WTC11 (cell line): ENCODE data around the gene GPC5.

ENCODE experiments used
- SP1 ChIP-seq: sonication (generic); formaldehyde crosslinking; conservative IDR thresholded peaks from 2 replicates; pipeline ENCODE4 v1.8.1; 2022; ENCODE audit warnings: missing genetic modification reagents
- TF ChIP-seq, protein P1 (sequence below): fragments of 200-600 bp; IDR thresholded peaks from 2 replicates; pipeline ENCODE4 v1.8.0; 2022; ENCODE audit warnings: antibody characterized with exemption

DNA sequence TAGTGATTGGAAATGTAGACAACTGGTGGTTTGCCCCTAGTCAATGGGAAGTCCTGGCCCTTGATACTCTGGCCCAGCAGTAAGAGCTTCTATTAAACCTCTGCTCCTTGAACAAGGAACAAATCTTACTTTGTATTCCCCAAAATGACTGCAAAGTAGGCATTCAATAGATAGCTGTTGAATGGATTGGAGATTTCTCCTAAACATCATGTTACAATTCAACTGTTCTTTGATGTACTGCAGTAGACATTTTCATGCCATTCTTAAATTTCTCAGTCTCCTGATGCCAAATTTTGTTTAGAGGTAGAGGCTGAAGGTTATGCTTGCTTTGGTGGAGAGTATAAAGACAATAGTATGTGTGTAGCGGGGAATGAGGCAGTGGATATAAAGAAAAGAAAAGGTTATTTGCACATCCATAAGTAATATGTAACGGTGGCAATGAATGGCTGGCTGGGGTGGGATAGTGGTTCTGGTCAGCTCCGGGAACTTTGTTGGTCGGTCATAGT is 38.1 kb upstream of the GPC5 start:
- no peak for TF ChIP-seq SP1 (CRISPR knock-in tag)
- TF ChIP-seq, protein P1, sequence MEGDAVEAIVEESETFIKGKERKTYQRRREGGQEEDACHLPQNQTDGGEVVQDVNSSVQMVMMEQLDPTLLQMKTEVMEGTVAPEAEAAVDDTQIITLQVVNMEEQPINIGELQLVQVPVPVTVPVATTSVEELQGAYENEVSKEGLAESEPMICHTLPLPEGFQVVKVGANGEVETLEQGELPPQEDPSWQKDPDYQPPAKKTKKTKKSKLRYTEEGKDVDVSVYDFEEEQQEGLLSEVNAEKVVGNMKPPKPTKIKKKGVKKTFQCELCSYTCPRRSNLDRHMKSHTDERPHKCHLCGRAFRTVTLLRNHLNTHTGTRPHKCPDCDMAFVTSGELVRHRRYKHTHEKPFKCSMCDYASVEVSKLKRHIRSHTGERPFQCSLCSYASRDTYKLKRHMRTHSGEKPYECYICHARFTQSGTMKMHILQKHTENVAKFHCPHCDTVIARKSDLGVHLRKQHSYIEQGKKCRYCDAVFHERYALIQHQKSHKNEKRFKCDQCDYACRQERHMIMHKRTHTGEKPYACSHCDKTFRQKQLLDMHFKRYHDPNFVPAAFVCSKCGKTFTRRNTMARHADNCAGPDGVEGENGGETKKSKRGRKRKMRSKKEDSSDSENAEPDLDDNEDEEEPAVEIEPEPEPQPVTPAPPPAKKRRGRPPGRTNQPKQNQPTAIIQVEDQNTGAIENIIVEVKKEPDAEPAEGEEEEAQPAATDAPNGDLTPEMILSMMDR: no peak
